Karpas-422 (cell line): ENCODE data around the gene NR6A1. TPM values are rescaled to one million over a fixed set of nuclear protein-coding genes. Genes with fewer than 3 reads are reported as not detected.

ENCODE experiments used
- DNase-seq: peaks from one replicate; pipeline ENCODE4 v3.0.0-alpha.2; 2015
- H2AFZ ChIP-seq: fragments of 200-600 bp; sonication (generic); 2 replicates; pipeline ENCODE4 v1.6.1; 2014; ENCODE audit warnings: antibody characterized with exemption, low read length, mixed read lengths
- H3K27ac ChIP-seq: fragments of 200-600 bp; sonication (generic); 2 replicates; pipeline ENCODE4 v1.5.1; 2014; ENCODE audit warnings: mild to moderate bottlenecking, low read length, moderate library complexity
- H3K27me3 ChIP-seq: fragments of 200-600 bp; sonication (generic); 2 replicates; pipeline ENCODE4 v1.6.1; 2014; ENCODE audit warnings: low read length, mixed read lengths
- H3K36me3 ChIP-seq: fragments of 200-600 bp; sonication (generic); 2 replicates; pipeline ENCODE4 v1.6.1; 2014; ENCODE audit warnings: low read length, mixed read lengths; ENCODE audit not compliant: insufficient read depth
- H3K4me1 ChIP-seq: fragments of 200-600 bp; sonication (generic); 2 replicates; pipeline ENCODE4 v1.6.1; 2014; ENCODE audit warnings: mild to moderate bottlenecking, low read length, mixed read lengths
- H3K4me2 ChIP-seq: fragments of 200-600 bp; sonication (generic); 2 replicates; pipeline ENCODE4 v1.6.1; 2014; ENCODE audit warnings: low read length, low read depth, mild to moderate bottlenecking; ENCODE audit not compliant: poor library complexity, severe bottlenecking
- H3K4me3 ChIP-seq: fragments of 200-600 bp; sonication (generic); 2 replicates; pipeline ENCODE4 v1.5.1; 2014; ENCODE audit warnings: mild to moderate bottlenecking, antibody characterized with exemption, low read length, mixed read lengths
- H3K79me2 ChIP-seq: fragments of 200-600 bp; sonication (generic); 2 replicates; pipeline ENCODE4 v1.6.1; 2014; ENCODE audit warnings: mild to moderate bottlenecking, low read length, mixed read lengths
- H3K9ac ChIP-seq: fragments of 200-600 bp; sonication (generic); 2 replicates; pipeline ENCODE4 v1.6.0; 2014; ENCODE audit warnings: low read length
- H3K9me2 ChIP-seq: fragments of 200-600 bp; sonication (generic), shearing (Covaris generic); replicated peaks from 2 replicates; pipeline ENCODE4 v1.6.0; 2014; ENCODE audit warnings: mild to moderate bottlenecking, low read length, moderate library complexity; ENCODE audit not compliant: insufficient read depth
- H3K9me3 ChIP-seq: fragments of 300-700, 200-600 bp; sonication (generic); 2 replicates; pipeline ENCODE4 v1.6.1; 2014; ENCODE audit warnings: low read length, mixed read lengths
- H4K20me1 ChIP-seq: fragments of 200-600 bp; sonication (generic); 2 replicates; pipeline ENCODE4 v1.6.1; 2014; ENCODE audit warnings: mild to moderate bottlenecking, antibody characterized with exemption, low read length, low read depth; ENCODE audit not compliant: insufficient read depth
- total RNA-seq: library from RNA; depleted of rRNA; stranded (reverse); fragments of >200 nt; shearing (Covaris generic); gene quantifications from 2 replicates; pipeline ENCODE4 v1.2.3, GENCODE V29; 2014; ENCODE audit warnings: low replicate concordance

Gene NR6A1
- total RNA-seq, 1 experiment from 2014 or later, result 3.1 TPM

DNA sequence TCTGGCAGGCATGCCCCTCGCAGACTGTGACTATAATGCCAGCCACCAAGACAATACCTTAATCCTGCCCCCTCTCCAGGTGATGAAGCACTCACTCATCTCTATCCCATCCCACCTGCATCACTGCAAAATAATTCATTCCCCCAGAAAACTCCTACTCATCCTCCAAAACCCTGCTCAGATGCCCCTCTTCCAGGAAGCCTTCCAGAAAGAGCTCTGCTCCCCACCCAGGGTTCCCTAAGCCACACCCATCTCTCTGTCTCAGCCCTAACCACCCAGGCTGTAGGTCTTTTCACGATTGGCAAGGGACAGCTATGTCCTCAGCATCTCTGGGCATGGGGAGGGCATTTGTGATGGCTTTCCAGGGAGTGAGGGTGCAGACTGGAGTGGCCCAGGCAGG is 281.1 kb downstream of the NR6A1 start:
- no peak overlapping the region for H3K4me3 ChIP-seq

DNA sequence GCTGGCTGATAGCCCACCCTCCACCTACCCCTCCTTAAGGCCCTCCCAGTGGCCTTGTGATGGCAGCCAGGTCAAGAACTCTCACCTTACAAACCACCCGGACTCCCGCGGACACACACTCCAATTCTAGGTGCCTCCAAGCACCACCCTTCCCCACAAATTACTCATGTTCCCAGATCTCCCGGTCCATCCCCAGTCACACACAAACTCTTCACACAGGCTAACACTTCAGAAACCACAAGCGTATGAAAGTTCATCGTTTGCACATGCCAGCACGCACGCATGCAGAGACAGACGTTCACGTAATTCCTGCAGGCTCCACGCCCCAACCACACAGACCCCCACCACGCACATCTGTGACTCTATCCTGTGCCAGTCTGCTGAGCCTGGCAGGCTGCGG is 281.9 kb downstream of the NR6A1 start:
- H2AFZ ChIP-seq, result no peak overlapping the region
- no peaks in the 10 kb centered on the region for H3K27me3 ChIP-seq
- DNase-seq, result no peak
- H3K4me3 ChIP-seq, result no peak overlapping the region
- H3K36me3 ChIP-seq, result no peaks in the 10 kb centered on the region
- H3K9me3 ChIP-seq, result no peaks in the 10 kb centered on the region
- H4K20me1 ChIP-seq, result no peaks in the 10 kb centered on the region
- H3K79me2 ChIP-seq, result no peaks in the 10 kb centered on the region
- no peaks in the 10 kb centered on the region for H3K9me2 ChIP-seq
- H3K9ac ChIP-seq, result no peak overlapping the region
- H3K27ac ChIP-seq, result no peak overlapping the region
- no peak overlapping the region for H3K4me2 ChIP-seq
- H3K4me1 ChIP-seq, result no peaks in the 10 kb centered on the region

More for the DNA sequence above, 281.1 kb downstream of the NR6A1 start:
- no peaks in the 10 kb centered on the region for H3K36me3 ChIP-seq
- H3K79me2 ChIP-seq, result no peaks in the 10 kb centered on the region
- H3K27ac ChIP-seq, result no peak overlapping the region
- no peaks in the 10 kb centered on the region for H4K20me1 ChIP-seq
- H3K9me2 ChIP-seq, result no peaks in the 10 kb centered on the region
- H3K9ac ChIP-seq, result no peak overlapping the region
- no peak for DNase-seq
- H2AFZ ChIP-seq, result no peak overlapping the region
- H3K4me1 ChIP-seq, result no peaks in the 10 kb centered on the region
- no peaks in the 10 kb centered on the region for H3K9me3 ChIP-seq
- no peaks in the 10 kb centered on the region for H3K27me3 ChIP-seq
- H3K4me2 ChIP-seq, result no peak overlapping the region

DNA sequence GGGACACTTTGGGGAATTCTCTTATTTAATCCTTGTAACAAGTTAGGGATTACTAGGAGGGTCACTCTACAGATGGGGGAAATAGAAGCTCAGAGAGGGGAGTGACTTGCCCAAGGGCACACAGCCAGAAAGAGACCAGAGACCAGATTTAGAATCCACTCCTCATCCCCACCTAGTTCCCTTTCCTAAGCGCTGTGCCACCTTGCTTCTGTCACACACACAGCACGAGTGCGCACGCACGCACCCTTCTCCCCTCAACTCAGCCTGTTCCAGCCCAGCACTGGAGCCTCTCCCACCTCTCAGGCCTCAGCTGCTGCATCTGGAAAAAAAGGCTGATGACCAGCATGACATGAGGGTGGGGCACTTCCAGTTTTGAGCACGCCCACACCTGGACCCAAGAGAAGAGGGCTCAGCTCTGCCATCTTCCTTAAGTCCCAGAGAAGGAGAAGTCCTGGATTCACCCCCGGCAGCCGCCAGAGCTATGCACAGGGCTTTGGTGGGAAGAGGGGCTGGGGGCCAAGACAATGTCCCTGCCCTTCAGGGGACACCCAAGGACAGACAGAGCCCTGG is 282.4 kb downstream of the NR6A1 start:
- Histone ChIP-seq H3K79me2 (no peaks in the 10 kb centered on the region), H3K9ac (no peak overlapping the region), H3K4me3 (no peak overlapping the region), H2AFZ (no peak overlapping the region), H3K9me3 (no peaks in the 10 kb centered on the region), H4K20me1 (no peaks in the 10 kb centered on the region), H3K4me2 (no peak overlapping the region), H3K4me1 (no peaks in the 10 kb centered on the region), H3K27ac (no peak overlapping the region), H3K27me3 (no peaks in the 10 kb centered on the region), H3K36me3 (no peaks in the 10 kb centered on the region), H3K9me2 (no peaks in the 10 kb centered on the region)
- DNase-seq, result no peak

DNA sequence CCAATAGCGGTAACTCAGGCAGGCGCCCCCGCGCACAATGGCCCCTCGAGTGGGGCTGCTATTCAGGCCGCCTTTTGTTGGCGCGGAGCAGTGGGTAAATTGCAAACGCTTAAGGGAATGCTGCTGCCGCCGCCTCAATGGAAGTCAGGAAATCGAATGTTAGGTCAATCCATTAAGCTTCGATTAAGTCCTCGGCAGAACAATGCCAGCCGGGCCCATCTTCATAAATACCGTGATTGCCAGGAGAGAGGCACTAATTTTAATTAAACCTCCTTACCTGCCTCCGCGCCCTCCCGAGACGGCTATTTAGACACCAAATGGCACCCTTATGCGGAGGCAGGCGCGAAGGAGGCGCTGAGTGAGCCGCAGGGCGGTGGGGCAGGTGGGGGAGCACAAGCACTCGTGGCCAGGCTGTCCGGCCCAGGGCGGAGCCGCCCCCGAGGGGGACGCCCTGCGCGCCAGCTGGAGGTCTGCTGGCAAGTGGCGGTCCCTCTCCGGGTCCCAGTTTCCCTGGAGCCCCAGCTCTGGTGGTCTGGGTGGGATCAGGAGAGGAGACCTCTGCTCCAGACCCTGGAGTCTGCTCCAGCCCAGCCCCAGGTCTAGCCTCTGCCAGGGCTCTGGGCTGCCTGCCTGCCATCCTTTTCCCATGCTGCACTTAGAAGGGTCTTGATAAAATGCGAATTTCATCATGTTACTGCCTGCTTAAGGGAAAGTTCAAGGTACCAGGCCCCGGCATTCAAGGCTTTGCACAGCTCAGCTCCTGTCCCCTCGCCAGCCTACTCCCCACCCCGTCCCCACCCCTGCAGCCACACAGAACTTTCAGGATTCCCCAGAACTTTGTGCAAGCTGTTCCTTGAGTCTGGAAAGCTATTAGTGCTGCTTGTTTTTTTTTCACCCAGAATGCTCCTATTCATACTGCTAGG is 283.6 kb downstream of the NR6A1 start:
- no peak for DNase-seq
- Histone ChIP-seq H3K27me3 (no peaks in the 10 kb centered on the region), H2AFZ (no peak overlapping the region), H4K20me1 (no peaks in the 10 kb centered on the region), H3K9me3 (no peaks in the 10 kb centered on the region), H3K9me2 (no peaks in the 10 kb centered on the region), H3K9ac (no peak overlapping the region), H3K27ac (no peak overlapping the region), H3K36me3 (no peaks in the 10 kb centered on the region), H3K4me1 (no peaks in the 10 kb centered on the region), H3K79me2 (no peaks in the 10 kb centered on the region), H3K4me2 (no peak overlapping the region), H3K4me3 (no peak overlapping the region)

DNA sequence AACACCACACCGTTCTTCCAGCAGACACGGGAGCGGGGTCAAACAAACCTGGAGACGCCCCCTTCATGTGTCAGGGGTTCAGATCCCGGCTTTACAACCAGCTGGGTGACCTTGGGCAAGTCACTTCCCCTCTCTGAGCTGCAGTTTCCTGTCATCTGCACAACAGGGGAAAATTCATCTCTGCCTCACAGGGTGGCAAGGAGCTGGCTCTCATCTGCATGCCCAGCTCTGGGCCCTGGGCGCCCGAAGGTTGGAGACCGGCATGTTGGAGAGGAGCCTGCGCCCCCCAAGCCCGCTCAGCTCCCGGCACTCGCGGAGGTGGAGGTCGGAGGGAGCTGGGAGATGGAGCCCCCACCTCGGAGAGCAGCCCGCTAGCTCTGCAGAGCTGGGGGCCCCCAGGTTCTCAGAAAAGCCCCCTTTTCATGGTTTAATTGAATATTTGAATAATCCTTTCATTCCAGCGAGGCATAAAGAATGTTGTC is 284.3 kb downstream of the NR6A1 start:
- Histone ChIP-seq H3K9me2 (no peaks in the 10 kb centered on the region), H3K9me3 (no peaks in the 10 kb centered on the region), H3K4me2 (no peak overlapping the region), H3K4me3 (no peak overlapping the region), H4K20me1 (no peaks in the 10 kb centered on the region), H3K9ac (no peak overlapping the region), H3K4me1 (no peaks in the 10 kb centered on the region), H3K79me2 (no peaks in the 10 kb centered on the region), H3K27me3 (no peaks in the 10 kb centered on the region), H3K36me3 (no peaks in the 10 kb centered on the region), H3K27ac (no peak overlapping the region), H2AFZ (no peak overlapping the region)
- no peak for DNase-seq

DNA sequence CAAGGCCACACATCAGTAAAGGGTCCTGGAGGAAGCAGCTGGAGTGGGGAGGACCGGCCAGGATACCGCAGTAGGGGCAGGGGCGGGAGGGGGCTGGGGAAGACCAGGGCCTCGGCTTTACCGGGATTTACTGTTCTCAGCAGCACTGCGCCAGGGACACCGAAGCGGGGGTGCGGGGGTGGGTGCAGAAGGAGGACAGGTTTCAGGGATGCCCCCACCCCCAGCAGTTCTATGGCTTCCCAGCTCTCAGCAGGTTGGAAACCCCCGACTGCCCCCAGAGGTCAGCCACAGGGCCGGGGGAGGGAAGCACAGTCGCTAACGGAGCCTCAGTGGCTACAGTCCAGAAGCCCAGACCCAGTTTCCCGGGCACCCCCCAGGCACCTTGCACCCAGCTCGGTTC is 285.2 kb downstream of the NR6A1 start:
- no peak for DNase-seq
- H3K9ac ChIP-seq, result no peak overlapping the region
- no peak overlapping the region for H3K27ac ChIP-seq
- no peaks in the 10 kb centered on the region for H3K4me1 ChIP-seq
- H3K36me3 ChIP-seq, result no peaks in the 10 kb centered on the region
- no peak overlapping the region for H2AFZ ChIP-seq
- no peak overlapping the region for H3K4me3 ChIP-seq
- H3K4me2 ChIP-seq, result no peak overlapping the region
- no peaks in the 10 kb centered on the region for H3K9me2 ChIP-seq
- no peaks in the 10 kb centered on the region for H3K9me3 ChIP-seq
- no peaks in the 10 kb centered on the region for H3K79me2 ChIP-seq
- H4K20me1 ChIP-seq, result no peaks in the 10 kb centered on the region
- no peaks in the 10 kb centered on the region for H3K27me3 ChIP-seq

DNA sequence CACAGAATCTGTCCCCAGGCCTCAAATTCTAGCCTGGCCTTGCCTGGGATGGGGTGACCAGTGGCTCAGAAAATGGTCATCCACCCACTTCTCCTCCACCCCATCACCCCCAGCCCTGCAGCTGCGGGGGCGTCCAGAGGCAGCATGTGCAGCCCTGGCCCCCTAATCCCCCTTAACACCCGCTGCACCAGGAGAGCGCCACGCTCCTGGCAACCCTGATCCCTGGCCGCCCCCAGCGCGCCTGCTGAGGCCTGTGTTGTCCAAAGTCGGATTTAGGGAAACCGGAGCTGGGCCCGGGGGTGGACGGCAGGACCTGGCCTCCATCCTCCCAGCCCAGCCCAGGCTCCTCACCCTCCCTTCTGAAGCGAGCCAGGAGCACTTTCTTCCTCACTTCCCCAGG is 285.9 kb downstream of the NR6A1 start:
- no peaks in the 10 kb centered on the region for H3K9me3 ChIP-seq
- H3K4me2 ChIP-seq, result no peak overlapping the region
- H3K4me1 ChIP-seq, result peaks cover 3% of the 10 kb centered on the region
- H3K79me2 ChIP-seq, result no peaks in the 10 kb centered on the region
- H2AFZ ChIP-seq, result no peak overlapping the region
- no peak overlapping the region for H3K4me3 ChIP-seq
- H3K9me2 ChIP-seq, result no peaks in the 10 kb centered on the region
- H3K36me3 ChIP-seq, result no peaks in the 10 kb centered on the region
- H3K27me3 ChIP-seq, result no peaks in the 10 kb centered on the region
- no peaks in the 10 kb centered on the region for H4K20me1 ChIP-seq
- H3K27ac ChIP-seq, result no peak overlapping the region
- H3K9ac ChIP-seq, result no peak overlapping the region
- no peak for DNase-seq

DNA sequence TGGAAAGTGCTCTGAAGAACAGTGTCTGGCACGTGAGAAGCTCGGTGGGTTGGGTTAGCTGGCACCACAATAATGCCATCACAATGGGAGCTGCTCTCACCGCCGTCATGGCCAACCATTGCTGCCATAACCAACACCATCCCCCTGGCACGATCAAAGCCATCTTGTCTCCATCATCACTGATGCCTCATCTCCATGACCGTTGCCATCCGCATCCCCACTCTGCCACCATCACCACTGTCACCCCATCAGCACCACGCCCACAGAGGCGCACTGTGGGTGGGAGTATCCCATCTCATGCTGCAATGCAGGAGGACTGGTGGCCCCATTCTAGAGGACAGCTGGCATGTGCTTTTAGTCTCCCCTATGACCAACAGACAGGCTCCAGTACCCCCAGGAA is 287.6 kb downstream of the NR6A1 start:
- no peak for DNase-seq
- no peaks in the 10 kb centered on the region for H4K20me1 ChIP-seq
- no peak overlapping the region for H3K27ac ChIP-seq
- H3K36me3 ChIP-seq, result no peaks in the 10 kb centered on the region
- H3K9me2 ChIP-seq, result no peaks in the 10 kb centered on the region
- no peak overlapping the region for H2AFZ ChIP-seq
- no peak overlapping the region for H3K9ac ChIP-seq
- no peak overlapping the region for H3K4me3 ChIP-seq
- H3K4me2 ChIP-seq, result no peak overlapping the region
- H3K4me1 ChIP-seq, result peaks cover 7% of the 10 kb centered on the region
- H3K27me3 ChIP-seq, result no peaks in the 10 kb centered on the region
- no peaks in the 10 kb centered on the region for H3K9me3 ChIP-seq
- H3K79me2 ChIP-seq, result no peaks in the 10 kb centered on the region
